Upper lobe of left lung (tissue), 4 donors: ENCODE data around the gene AGFG2.

Experiments used
- EP300 ChIP-seq, 4 donors: sonication (generic); formaldehyde crosslinking; IDR thresholded peaks; one replicate each; pipeline ENCODE4 v1.5.1; 2017; ENCODE audit warnings: antibody characterized with exemption in 4 of 4, control low read depth in 2 of 4
- POLR2A ChIP-seq, 4 donors: fragments of 450-650 bp; IDR thresholded peaks; one replicate each; pipeline ENCODE4 v1.5.1; 2016 to 2017; ENCODE audit warnings: antibody characterized with exemption in 4 of 4, mild to moderate bottlenecking in 2 of 4
- POLR2AphosphoS5 ChIP-seq, 2 donors: sonication (generic); formaldehyde crosslinking; IDR thresholded peaks; one replicate each; pipeline ENCODE4 v1.5.1; 2017; ENCODE audit warnings: antibody characterized with exemption in 2 of 2
- TF ChIP-seq, protein P1 (sequence below), 6 experiments: fragments of 450-650 bp in 4 of 6; fragments of 200-600 bp in 2 of 6; sonication (generic) in 2 of 6; IDR thresholded peaks; one replicate each; pipeline ENCODE4 v1.5.1; 2016 to 2019; ENCODE audit warnings: antibody characterized with exemption in 6 of 6

GRCh38 chr7:100574362-100575205 is 35.6 kb downstream of the AGFG2 start:
- TF ChIP-seq, protein P1, sequence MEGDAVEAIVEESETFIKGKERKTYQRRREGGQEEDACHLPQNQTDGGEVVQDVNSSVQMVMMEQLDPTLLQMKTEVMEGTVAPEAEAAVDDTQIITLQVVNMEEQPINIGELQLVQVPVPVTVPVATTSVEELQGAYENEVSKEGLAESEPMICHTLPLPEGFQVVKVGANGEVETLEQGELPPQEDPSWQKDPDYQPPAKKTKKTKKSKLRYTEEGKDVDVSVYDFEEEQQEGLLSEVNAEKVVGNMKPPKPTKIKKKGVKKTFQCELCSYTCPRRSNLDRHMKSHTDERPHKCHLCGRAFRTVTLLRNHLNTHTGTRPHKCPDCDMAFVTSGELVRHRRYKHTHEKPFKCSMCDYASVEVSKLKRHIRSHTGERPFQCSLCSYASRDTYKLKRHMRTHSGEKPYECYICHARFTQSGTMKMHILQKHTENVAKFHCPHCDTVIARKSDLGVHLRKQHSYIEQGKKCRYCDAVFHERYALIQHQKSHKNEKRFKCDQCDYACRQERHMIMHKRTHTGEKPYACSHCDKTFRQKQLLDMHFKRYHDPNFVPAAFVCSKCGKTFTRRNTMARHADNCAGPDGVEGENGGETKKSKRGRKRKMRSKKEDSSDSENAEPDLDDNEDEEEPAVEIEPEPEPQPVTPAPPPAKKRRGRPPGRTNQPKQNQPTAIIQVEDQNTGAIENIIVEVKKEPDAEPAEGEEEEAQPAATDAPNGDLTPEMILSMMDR (IDR thresholded peaks at IDR 0.05), result no peak
- TF ChIP-seq POLR2AphosphoS5 (IDR thresholded peaks at IDR 0.05), result no peak
- no peak for TF ChIP-seq POLR2A (IDR thresholded peaks at IDR 0.05)
- TF ChIP-seq EP300 (IDR thresholded peaks at IDR 0.05), result no peak
